GM12874 (cell line): ENCODE measurements around the gene KIAA1614.

Experiments
- TF ChIP-seq, protein P1 (sequence below): IDR thresholded peaks from 2 replicates; pipeline ENCODE4 v1.5.1; 2011; ENCODE audit warnings: low read depth, mild to moderate bottlenecking, control low read depth, low read length, moderate library complexity; ENCODE audit not compliant: insufficient read depth

The KIAA1614 gene

DNA sequence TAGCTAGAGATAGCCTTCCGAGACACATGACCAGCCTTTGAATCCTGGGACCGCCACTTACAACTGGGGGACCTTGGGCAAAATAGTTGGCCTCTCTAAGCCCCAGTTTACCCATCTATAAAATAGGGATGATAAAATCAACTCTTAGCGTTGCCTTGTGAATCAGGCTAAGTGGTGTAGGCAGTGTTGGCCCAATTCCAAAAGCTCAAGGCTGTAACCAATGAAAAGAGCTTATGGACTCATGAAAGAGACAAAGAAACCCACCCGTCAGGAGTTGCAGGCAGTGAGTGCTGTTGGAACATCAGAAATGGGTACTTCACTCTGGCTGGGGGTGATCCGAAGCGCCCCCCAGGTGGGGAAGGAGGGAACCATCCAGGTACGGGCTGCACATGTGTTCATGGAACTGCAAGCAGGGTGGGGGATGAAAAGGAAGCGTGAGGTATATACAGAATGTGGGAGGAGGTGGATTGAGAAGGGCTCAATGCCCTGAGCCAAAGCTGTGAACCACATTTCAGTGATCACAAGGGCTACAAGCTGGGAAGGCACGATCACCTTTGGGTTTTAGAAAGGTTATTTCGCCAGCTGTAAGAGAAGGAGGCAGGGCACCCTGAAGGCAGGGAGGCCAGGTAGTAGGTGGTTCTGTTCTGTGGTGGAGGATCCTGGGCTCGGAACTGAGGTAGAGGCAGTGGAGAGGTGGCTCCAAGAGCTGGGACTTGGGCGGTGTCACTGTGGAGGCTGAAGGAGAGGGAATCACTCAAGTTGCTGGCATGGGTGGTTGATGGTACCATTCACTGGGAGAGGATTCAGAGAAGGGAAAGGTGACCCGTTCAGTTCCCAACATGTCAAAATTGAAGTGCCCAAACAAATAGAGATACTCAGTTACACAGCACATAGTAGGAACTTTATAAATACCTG is 11.4 kb upstream of the KIAA1614 start:
- TF ChIP-seq, protein P1, sequence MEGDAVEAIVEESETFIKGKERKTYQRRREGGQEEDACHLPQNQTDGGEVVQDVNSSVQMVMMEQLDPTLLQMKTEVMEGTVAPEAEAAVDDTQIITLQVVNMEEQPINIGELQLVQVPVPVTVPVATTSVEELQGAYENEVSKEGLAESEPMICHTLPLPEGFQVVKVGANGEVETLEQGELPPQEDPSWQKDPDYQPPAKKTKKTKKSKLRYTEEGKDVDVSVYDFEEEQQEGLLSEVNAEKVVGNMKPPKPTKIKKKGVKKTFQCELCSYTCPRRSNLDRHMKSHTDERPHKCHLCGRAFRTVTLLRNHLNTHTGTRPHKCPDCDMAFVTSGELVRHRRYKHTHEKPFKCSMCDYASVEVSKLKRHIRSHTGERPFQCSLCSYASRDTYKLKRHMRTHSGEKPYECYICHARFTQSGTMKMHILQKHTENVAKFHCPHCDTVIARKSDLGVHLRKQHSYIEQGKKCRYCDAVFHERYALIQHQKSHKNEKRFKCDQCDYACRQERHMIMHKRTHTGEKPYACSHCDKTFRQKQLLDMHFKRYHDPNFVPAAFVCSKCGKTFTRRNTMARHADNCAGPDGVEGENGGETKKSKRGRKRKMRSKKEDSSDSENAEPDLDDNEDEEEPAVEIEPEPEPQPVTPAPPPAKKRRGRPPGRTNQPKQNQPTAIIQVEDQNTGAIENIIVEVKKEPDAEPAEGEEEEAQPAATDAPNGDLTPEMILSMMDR, result no peak

- TF ChIP-seq, protein P1, result no peak
These were observed 10.2 kb upstream of the KIAA1614 start for GRCh38 chr1:180902541-180902940.

DNA sequence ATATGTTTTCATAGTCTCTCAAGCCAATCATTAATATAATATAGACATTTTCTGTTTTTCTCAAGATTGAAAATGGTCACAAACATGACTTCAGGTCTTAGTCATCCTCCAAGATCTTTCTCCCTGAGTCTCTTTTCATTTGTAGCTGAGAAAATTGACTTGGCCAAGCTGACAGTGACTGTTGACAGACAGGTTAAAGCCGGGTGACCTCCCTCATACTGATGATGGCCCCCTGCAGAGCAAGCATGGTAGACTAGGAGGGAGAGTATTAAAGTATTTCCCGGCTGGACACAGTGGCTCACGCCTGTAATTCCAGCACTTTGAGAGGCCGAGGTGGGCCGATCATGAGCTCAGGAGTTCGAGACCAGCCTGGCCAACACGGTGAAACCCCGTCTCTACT is 6.8 kb upstream of the KIAA1614 start:
- TF ChIP-seq, protein P1, result no peak

- TF ChIP-seq, protein P1, result no peak
These were observed 6.2 kb upstream of the KIAA1614 start for GRCh38 chr1:180906511-180906910.

DNA sequence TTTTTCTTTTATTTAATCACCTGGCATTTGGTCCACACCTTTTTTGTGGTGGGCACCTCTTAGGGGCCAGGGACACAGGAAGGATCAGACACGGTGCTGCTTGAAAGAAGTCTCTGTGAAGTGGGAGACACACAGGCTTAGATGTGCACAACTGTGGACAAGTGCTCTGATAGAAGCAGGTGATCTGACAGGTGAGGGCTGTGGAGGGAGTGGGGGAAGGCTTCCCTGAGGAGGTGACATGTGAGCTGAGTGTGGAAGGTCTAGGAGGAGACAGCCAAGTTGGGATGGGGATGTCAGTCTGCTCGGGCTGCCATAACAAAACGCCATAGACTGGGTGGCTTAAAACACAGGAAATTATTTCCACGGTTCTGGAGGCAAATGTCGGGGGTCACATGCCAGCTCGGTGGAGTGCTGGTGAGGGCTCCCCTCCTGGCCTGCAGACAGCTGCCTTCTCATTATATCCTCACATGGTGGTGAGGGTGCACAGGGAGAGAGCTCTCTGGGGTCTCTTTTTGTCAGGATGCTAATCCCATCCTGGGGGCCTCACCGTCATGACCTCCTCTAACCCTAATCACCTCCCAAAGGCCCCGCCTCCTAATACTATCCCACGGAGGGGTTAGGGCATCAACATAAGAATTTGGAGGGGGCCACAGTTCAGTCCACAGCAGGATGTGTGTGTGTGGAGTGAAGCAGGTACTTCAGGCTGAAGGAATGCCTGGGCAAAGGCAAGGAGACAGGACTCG is 5.2 kb upstream of the KIAA1614 start:
- TF ChIP-seq, protein P1, result no peak

DNA sequence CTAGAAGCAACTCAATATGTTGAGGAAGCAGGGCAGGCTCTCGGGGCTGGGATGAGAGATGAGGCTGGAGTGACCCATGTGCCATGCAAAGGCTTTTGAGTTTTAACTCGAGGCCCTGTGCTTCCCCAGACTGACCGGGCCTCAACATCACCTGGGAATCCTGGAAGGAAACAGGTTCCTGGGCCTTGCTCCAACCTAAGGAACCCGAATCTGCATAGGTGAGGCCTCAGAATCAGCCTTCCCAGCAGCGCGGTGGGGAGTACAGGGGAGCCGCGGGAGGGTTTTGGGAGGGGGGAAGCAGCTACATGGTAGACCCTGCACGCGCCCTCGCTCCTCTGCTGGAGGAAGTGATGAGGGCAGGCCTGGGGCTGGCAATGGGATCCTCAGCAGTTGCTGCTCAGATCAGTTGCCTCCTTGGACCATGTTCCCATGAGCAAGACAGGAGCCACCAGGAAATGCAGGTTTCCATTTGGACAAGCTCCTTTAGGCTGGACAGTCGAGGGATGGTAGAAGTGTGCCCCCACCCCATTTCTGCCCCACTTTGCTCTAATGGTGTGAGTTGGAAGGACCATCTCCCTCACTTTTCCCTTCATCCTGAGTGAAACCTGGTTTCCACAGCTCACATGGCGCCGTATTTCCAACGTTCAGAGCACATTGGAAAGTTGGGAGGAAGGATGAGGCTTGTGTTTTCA is 4.5 kb upstream of the KIAA1614 start:
- TF ChIP-seq, protein P1, result no peak

DNA sequence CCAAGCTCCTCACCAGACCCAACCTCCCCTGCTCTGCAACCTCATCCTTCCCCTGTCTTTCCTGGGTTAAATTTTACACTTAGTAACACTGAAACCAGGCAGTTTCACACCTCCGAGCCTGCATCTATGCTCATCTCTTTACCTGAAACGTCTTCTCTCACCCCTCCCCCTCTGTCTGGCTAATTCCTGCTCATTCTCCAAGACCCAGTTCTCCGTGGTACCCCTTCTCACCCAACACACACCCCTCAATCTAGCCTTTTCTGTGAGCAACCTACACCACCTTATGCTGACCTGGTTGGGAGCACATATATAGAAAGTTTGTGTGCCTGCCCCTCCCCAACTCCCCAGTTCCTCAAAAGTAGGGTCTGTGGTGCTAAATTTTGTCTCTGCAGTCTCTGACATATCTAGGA is 3.7 kb upstream of the KIAA1614 start:
- TF ChIP-seq, protein P1, result no peak
